Nephron progenitor cell (in vitro differentiated cells): ENCODE data around the gene FOXRED2.
A peak's percentile ranks its signal among the peaks of the same experiment; 100 is the strongest.

Source experiments
- DNase-seq: peaks from one replicate; pipeline ENCODE4 v3.0.0; 2021
- H3K27ac Mint-ChIP-seq: 2 replicates; pipeline ENCODE4 v1.8.0; 2021; ENCODE audit warnings: mild to moderate bottlenecking, moderate library complexity, mixed read lengths
- H3K27me3 Mint-ChIP-seq: 2 replicates; pipeline ENCODE4 v1.8.0; 2021; ENCODE audit warnings: mild to moderate bottlenecking, low read depth, mixed read lengths; ENCODE audit not compliant: poor library complexity
- H3K36me3 Mint-ChIP-seq: 2 replicates; pipeline ENCODE4 v1.8.0; 2021; ENCODE audit warnings: low read depth, mixed read lengths
- H3K4me1 Mint-ChIP-seq: 2 replicates; pipeline ENCODE4 v1.8.0; 2021; ENCODE audit warnings: mixed read lengths
- H3K4me3 Mint-ChIP-seq: 2 replicates; pipeline ENCODE4 v1.8.0; 2021; ENCODE audit warnings: mild to moderate bottlenecking, moderate library complexity, mixed read lengths
- H3K9me3 Mint-ChIP-seq: 2 replicates; pipeline ENCODE4 v1.8.0; 2021; ENCODE audit warnings: mild to moderate bottlenecking, moderate library complexity, mixed read lengths
- TF ChIP-seq, protein P1 (sequence below): fragments of 200-600 bp; sonication (generic); IDR thresholded peaks from 2 replicates; pipeline ENCODE4 v1.5.0; 2021; ENCODE audit warnings: antibody characterized with exemption

The FOXRED2 gene

DNA sequence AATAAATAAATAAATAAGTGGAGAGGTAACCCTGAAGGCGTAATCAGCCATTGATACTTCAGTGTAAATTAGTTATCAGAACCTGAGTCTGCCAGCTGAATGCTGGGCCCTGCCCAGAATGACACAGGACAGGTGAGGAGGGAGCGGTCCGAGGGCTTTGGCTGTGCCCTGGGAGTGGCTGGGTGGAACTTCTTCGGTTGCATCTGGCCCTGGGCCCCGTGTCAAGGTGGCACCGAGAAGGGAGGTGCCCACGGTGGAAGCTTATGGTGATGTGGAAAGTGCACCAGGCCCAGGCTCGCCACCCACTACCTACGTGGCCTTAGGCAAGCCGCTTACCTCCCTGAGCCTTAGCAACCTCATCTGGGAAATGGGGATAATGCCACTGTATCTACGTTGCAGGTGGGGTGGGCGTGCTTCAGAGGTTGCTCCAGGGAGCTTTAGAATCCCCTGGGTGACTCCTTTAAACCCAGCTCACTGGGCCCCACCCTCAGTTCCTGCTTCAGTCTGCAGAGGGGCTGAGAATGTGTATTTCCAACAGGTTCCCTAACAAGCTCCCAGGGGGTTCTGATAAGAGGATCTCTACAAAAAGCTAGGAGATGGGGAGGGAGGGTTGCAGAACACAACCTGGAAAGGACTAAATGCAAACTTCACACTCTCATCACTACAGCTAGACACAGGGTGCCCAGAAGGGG is 64.2 kb downstream of the FOXRED2 start:
- Mint-ChIP-seq H3K9me3 (peaks cover 10% of the 10 kb centered on the region), H3K27me3 (no peaks in the 10 kb centered on the region), H3K4me3 (no peak overlapping the region), H3K4me1 (peaks cover 30% of the 10 kb centered on the region), H3K27ac (no peak overlapping the region), H3K36me3 (no peaks in the 10 kb centered on the region)
- TF ChIP-seq, protein P1, sequence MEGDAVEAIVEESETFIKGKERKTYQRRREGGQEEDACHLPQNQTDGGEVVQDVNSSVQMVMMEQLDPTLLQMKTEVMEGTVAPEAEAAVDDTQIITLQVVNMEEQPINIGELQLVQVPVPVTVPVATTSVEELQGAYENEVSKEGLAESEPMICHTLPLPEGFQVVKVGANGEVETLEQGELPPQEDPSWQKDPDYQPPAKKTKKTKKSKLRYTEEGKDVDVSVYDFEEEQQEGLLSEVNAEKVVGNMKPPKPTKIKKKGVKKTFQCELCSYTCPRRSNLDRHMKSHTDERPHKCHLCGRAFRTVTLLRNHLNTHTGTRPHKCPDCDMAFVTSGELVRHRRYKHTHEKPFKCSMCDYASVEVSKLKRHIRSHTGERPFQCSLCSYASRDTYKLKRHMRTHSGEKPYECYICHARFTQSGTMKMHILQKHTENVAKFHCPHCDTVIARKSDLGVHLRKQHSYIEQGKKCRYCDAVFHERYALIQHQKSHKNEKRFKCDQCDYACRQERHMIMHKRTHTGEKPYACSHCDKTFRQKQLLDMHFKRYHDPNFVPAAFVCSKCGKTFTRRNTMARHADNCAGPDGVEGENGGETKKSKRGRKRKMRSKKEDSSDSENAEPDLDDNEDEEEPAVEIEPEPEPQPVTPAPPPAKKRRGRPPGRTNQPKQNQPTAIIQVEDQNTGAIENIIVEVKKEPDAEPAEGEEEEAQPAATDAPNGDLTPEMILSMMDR, result no peak
- no peak for DNase-seq

- H3K27me3 Mint-ChIP-seq, result peaks cover 3% of the 10 kb centered on the region
- no peak for DNase-seq
- H3K4me3 Mint-ChIP-seq, result no peak overlapping the region
- no peaks in the 10 kb centered on the region for H3K36me3 Mint-ChIP-seq
- H3K4me1 Mint-ChIP-seq, result peaks cover 43% of the 10 kb centered on the region
- peaks cover 8% of the 10 kb centered on the region for H3K9me3 Mint-ChIP-seq
- TF ChIP-seq, protein P1, result no peak
- peak overlapping the region; percentile 62 for H3K27ac Mint-ChIP-seq
These were observed 66.3 kb downstream of the FOXRED2 start for GRCh38 chr22:36440429-36441002.

DNA sequence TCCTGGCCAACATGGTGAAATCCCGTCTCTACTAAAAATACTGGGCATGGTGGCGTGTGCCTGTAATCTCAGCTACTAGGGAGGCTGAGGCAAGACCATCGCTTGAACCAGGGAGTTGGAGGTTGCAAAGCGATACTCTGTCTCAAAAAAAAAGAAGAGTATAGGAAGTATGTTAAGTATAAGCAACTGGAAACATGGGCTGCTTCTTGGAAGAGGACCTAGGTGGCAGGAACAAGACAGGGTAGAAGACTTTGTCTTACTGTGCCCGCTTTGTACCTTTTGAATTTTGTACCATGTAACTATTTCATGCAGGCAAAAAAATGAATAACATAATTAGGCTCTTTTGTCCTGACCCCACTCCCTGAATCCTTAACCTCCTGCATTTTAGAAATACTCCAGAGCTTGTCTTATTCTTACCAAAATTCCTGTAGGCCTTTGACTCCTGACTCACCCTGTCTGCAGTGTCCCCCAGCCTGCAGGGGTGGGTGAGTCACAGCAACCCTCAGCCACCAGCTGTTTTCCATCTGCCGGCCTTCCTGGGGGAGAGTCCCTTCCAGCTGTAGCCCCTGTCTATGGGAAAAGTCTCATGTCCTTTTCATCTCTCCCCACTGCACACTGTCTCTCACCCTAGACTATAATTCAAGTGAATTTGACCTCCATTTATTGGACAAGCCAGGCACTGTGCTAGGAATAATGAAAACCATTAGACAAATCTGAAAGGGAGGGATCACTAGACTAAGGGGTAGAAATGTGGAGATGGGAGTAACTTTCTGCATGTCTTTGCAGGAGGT is 67.2 kb downstream of the FOXRED2 start:
- Mint-ChIP-seq H3K27ac (no peak overlapping the region), H3K27me3 (peaks cover 4% of the 10 kb centered on the region), H3K9me3 (peaks cover 3% of the 10 kb centered on the region), H3K36me3 (no peaks in the 10 kb centered on the region), H3K4me3 (no peak overlapping the region), H3K4me1 (peaks cover 52% of the 10 kb centered on the region)
- no peak for DNase-seq
- TF ChIP-seq, protein P1, result no peak
